Keratinocyte (primary cell): ENCODE measurements around the gene JAZF1. TPM values are rescaled to one million over a fixed set of nuclear protein-coding genes. Genes with fewer than 3 reads are reported as not detected.

ENCODE experiments used
- DNase-seq: peaks from one replicate; pipeline ENCODE4 v3.0.0-alpha.2; 2011; ENCODE audit warnings: low read depth, missing footprints, low spot score
- FAIRE-seq: peaks from 2 replicates; lab custom pipeline; 2011; peaks lifted over from hg19 to GRCh38; lab: Jason Lieb, UNC
- H2AFZ ChIP-seq: 2 replicates; pipeline ENCODE4 v1.6.0; 2012; ENCODE audit warnings: low read length, control low read depth, inconsistent platforms; ENCODE audit not compliant: control insufficient read depth
- H3K27ac ChIP-seq: 2 replicates; pipeline ENCODE4 v1.5.1; 2011; ENCODE audit warnings: low read length; ENCODE audit not compliant: control insufficient read depth, insufficient read depth
- H3K27me3 ChIP-seq: 3 replicates; pipeline ENCODE4 v1.6.0; 2011; ENCODE audit warnings: low read length; ENCODE audit not compliant: control insufficient read depth, insufficient read depth; ENCODE audit errors: extremely low read depth
- H3K36me3 ChIP-seq, 2 experiments: 2 replicates in 1 of 2; 3 replicates in 1 of 2; pipeline ENCODE4 v1.5.1; 2011; ENCODE audit warnings: low read length in 2 of 2, mild to moderate bottlenecking in 1 of 2; ENCODE audit not compliant: control insufficient read depth in 2 of 2, insufficient read depth in 2 of 2; ENCODE audit errors: extremely low read depth in 1 of 2
- H3K4me1 ChIP-seq: 3 replicates; pipeline ENCODE4 v1.5.1; 2011; ENCODE audit warnings: low read length; ENCODE audit not compliant: control insufficient read depth, insufficient read depth; ENCODE audit errors: extremely low read depth
- H3K4me2 ChIP-seq: 3 replicates; pipeline ENCODE4 v1.6.0; 2011; ENCODE audit warnings: low read depth, low read length; ENCODE audit not compliant: control insufficient read depth, insufficient read depth; ENCODE audit errors: extremely low read depth
- H3K4me3 ChIP-seq, 3 experiments: fragments of 200-600 bp in 1 of 3; sonication (generic) in 1 of 3; 2 replicates in 2 of 3; 3 replicates in 1 of 3; pipeline ENCODE4 v1.5.1; 2011 to 2016; ENCODE audit warnings: low read length in 3 of 3, mild to moderate bottlenecking in 3 of 3, control low read depth in 2 of 3, inconsistent platforms in 1 of 3, low read depth in 1 of 3, mixed read lengths in 1 of 3, mixed run types in 1 of 3, moderate library complexity in 1 of 3; ENCODE audit not compliant: control insufficient read depth in 2 of 3, insufficient read depth in 2 of 3; ENCODE audit errors: extremely low read depth in 1 of 3
- H3K79me2 ChIP-seq: 2 replicates; pipeline ENCODE4 v1.6.0; 2012; ENCODE audit warnings: low read length; ENCODE audit not compliant: control insufficient read depth, insufficient read depth
- H3K9ac ChIP-seq: 3 replicates; pipeline ENCODE4 v1.6.0; 2011; ENCODE audit warnings: low read length; ENCODE audit not compliant: control insufficient read depth, insufficient read depth; ENCODE audit errors: extremely low read depth
- H3K9me1 ChIP-seq: 3 replicates; pipeline ENCODE4 v1.6.0; 2011; ENCODE audit warnings: low read length; ENCODE audit not compliant: control insufficient read depth, insufficient read depth; ENCODE audit errors: extremely low read depth
- H3K9me3 ChIP-seq: 2 replicates; pipeline ENCODE4 v1.5.1; 2012; ENCODE audit warnings: low read depth, low read length; ENCODE audit not compliant: control insufficient read depth
- H4K20me1 ChIP-seq: 3 replicates; pipeline ENCODE4 v1.6.0; 2011; ENCODE audit warnings: low read length; ENCODE audit not compliant: control insufficient read depth, insufficient read depth; ENCODE audit errors: extremely low read depth
- EZH2 ChIP-seq: IDR thresholded peaks from one replicate; pipeline ENCODE4 v1.6.1; 2012; ENCODE audit warnings: inconsistent platforms, mild to moderate bottlenecking, low read length, moderate library complexity
- dilution Hi-C: fragments of 300-500 bp; cut with MboI; formaldehyde crosslinking; loops from one replicate; pipeline ENCODE4 v1.7.0; 2020; ENCODE audit warnings: low sequenced_read_pairs; ENCODE audit not compliant: extremely low pct_ligation_motif_present
- polyA plus RNA-seq, 5 experiments: library from polyadenylated mRNA; depleted of rRNA in 3 of 5; stranded (reverse) in 3 of 5; stranded (forward) in 1 of 5; unstranded in 1 of 5; fragments of >200 nt; gene quantifications; 1 replicate in 1 of 5; 2 replicates in 3 of 5; 3 replicates in 1 of 5; pipeline versions ENCODE4 v1.2.1 to v1.2.3, GENCODE V29; 2011 to 2012; ENCODE audit warnings: missing spikeins in 2 of 5, low read depth in 1 of 5, low replicate concordance in 1 of 5
- TF ChIP-seq, protein P1 (sequence below), 3 experiments: IDR thresholded peaks in 1 of 3; conservative IDR thresholded peaks in 1 of 3; optimal IDR thresholded peaks in 1 of 3; 2 replicates in 2 of 3; 3 replicates in 1 of 3; pipeline versions ENCODE3 to v1.5.1; 2011; ENCODE audit warnings: low read length in 3 of 3, mild to moderate bottlenecking in 3 of 3, moderate library complexity in 2 of 3, control low read depth in 1 of 3, inconsistent platforms in 1 of 3; ENCODE audit not compliant: insufficient read depth in 2 of 3; ENCODE audit errors: extremely low read depth in 1 of 3

The JAZF1 gene
- polyA plus RNA-seq, 1 donor (not counting 4 experiments of a cell fraction or from before 2014, with no cell fraction given), result 2.5 TPM

DNA sequence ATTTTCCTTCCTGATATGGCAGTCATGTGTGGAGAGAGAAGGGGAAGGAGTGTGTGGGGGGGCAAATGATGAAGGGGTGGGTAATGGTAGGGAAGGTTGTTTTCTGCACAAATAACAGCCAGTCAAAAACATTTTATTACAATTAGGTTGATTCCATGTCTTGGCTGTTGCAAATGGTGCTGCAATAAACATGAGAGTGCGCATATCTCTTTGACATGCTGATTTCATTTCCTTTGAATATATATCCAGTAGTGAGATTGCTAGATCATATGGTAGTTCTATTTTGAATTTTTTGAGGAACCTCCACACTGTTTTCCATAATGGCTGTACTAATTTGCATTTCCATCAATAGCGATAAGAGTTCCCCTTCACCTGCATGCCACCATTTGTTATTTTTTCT lies 10.6 kb upstream of the JAZF1 start:
- Histone ChIP-seq H3K9me3 (no peaks in the 10 kb centered on the region), H3K9ac (no peak overlapping the region), H2AFZ (no peak overlapping the region), H3K9me1 (no peaks in the 10 kb centered on the region), H4K20me1 (no peaks in the 10 kb centered on the region), H3K4me2 (no peak overlapping the region), H3K36me3 (no peaks in the 10 kb centered on the region), H3K27me3 (peaks cover 17% of the 10 kb centered on the region), H3K4me3 (no peak overlapping the region), H3K4me1 (no peaks in the 10 kb centered on the region), H3K27ac (no peak overlapping the region), H3K79me2 (no peaks in the 10 kb centered on the region)
- no peak for FAIRE-seq
- TF ChIP-seq, protein P1, sequence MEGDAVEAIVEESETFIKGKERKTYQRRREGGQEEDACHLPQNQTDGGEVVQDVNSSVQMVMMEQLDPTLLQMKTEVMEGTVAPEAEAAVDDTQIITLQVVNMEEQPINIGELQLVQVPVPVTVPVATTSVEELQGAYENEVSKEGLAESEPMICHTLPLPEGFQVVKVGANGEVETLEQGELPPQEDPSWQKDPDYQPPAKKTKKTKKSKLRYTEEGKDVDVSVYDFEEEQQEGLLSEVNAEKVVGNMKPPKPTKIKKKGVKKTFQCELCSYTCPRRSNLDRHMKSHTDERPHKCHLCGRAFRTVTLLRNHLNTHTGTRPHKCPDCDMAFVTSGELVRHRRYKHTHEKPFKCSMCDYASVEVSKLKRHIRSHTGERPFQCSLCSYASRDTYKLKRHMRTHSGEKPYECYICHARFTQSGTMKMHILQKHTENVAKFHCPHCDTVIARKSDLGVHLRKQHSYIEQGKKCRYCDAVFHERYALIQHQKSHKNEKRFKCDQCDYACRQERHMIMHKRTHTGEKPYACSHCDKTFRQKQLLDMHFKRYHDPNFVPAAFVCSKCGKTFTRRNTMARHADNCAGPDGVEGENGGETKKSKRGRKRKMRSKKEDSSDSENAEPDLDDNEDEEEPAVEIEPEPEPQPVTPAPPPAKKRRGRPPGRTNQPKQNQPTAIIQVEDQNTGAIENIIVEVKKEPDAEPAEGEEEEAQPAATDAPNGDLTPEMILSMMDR (optimal IDR thresholded peaks at IDR 0.05 in 1 of 3, IDR thresholded peaks at IDR 0.05 in 1 of 3, conservative IDR thresholded peaks at IDR 0.05 in 1 of 3; ENCODE audit: extremely low read depth in 1 of 3, insufficient read depth in 2 of 3, low read length in 3 of 3), result no peak
- TF ChIP-seq EZH2, result no peak
- DNase-seq, result no peak
- dilution Hi-C loops, result no loop called here

DNA sequence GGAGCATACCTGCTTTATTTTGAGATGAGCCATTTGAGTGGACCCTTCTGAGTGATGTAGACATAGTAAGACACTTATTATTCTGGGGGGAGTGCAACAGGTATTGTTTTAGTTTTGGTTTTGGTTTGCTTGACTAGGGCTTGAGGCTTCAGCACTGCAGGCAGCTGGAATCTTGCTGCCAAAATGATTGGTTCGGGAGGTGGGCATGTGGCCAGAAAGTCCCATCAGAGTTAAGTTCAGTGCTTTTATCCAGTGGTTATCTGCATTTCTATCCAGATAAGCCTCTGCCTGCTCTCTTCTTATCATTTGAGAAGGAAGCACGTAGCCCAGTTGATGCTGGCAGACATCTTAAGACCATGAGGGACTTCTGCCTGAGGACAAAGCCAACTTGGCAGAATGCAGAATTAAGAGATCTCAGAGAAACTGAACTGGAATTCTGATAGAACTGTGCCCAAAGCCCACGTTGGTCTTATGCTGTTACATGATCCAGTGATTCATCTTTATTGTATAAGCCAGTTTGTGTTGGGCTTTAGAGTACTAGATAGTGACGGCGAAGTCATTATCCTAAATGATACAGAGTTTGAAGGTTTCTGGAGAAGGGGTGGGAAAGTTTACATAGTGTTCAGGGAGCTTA lies 9.6 kb upstream of the JAZF1 start:
- Histone ChIP-seq H3K27me3 (peaks cover 17% of the 10 kb centered on the region), H3K4me3 (no peak overlapping the region), H3K9ac (no peak overlapping the region), H3K36me3 (no peaks in the 10 kb centered on the region), H3K27ac (no peak overlapping the region), H3K9me3 (no peaks in the 10 kb centered on the region), H3K79me2 (no peaks in the 10 kb centered on the region), H3K9me1 (no peaks in the 10 kb centered on the region), H3K4me1 (no peaks in the 10 kb centered on the region), H2AFZ (no peak overlapping the region), H4K20me1 (no peaks in the 10 kb centered on the region), H3K4me2 (no peak overlapping the region)
- no peak for TF ChIP-seq EZH2
- TF ChIP-seq, protein P1 (optimal IDR thresholded peaks at IDR 0.05 in 1 of 3, IDR thresholded peaks at IDR 0.05 in 1 of 3, conservative IDR thresholded peaks at IDR 0.05 in 1 of 3; ENCODE audit: extremely low read depth in 1 of 3, insufficient read depth in 2 of 3, low read length in 3 of 3), result no peak
- DNase-seq (no peak), FAIRE-seq (no peak)
- dilution Hi-C loops, result no loop called here
